HepG2 (cell line): Measurements from ENCODE around the gene SBNO1. TPM values are rescaled to one million over a fixed set of nuclear protein-coding genes. Genes with fewer than 3 reads are reported as not detected.
A peak's percentile ranks its signal among the peaks of the same experiment; 100 is the strongest.

Experiments used
- AGO1 ChIP-seq: fragments of 200-400 bp; formaldehyde crosslinking; IDR thresholded peaks from 2 replicates; pipeline ENCODE4 v1.6.1; 2017; ENCODE audit warnings: mild to moderate bottlenecking, low read depth, low read length, moderate library complexity; ENCODE audit not compliant: poor library complexity, severe bottlenecking
- CBX2 ChIP-seq, 2 experiments: fragments of 200-600 bp in 1 of 2; sonication (generic); formaldehyde crosslinking in 1 of 2; IDR thresholded peaks; 2 replicates each; pipeline versions ENCODE4 v1.7.0 to v1.8.1; 2018 to 2022; ENCODE audit warnings: low read depth in 2 of 2, low read length in 1 of 2, mild to moderate bottlenecking in 1 of 2, missing genetic modification reagents in 1 of 2
- CHD2 ChIP-seq: IDR thresholded peaks from 2 replicates; pipeline ENCODE4 v1.6.1; 2011; ENCODE audit warnings: low read depth, low read length, improper control_type of control experiment
- DPF2 ChIP-seq: sonication (generic); formaldehyde crosslinking; IDR thresholded peaks from 2 replicates; pipeline ENCODE4 v1.4.0; 2020; ENCODE audit warnings: mild to moderate bottlenecking, low read depth, missing genetic modification reagents, borderline replicate concordance
- EED ChIP-seq: sonication (generic); formaldehyde crosslinking; IDR thresholded peaks from 2 replicates; pipeline ENCODE4 v1.5.0; 2020; ENCODE audit warnings: mild to moderate bottlenecking, missing genetic modification reagents
- GZF1 ChIP-seq: sonication (generic); formaldehyde crosslinking; IDR thresholded peaks from 2 replicates; pipeline ENCODE4 v1.5.1; 2020; ENCODE audit warnings: mild to moderate bottlenecking, missing genetic modification reagents
- HDAC2 ChIP-seq: sonication (generic); formaldehyde crosslinking; IDR thresholded peaks from 2 replicates; pipeline ENCODE4 v1.4.0; 2020; ENCODE audit warnings: missing genetic modification reagents
- HNRNPL ChIP-seq: fragments of 200-400 bp; formaldehyde crosslinking; IDR thresholded peaks from 2 replicates; pipeline ENCODE4 v1.6.1; 2017; ENCODE audit warnings: mild to moderate bottlenecking, low read depth, low read length
- ISL2 ChIP-seq: sonication (generic); formaldehyde crosslinking; IDR thresholded peaks from 2 replicates; pipeline ENCODE4 v1.5.0; 2020; ENCODE audit warnings: missing genetic modification reagents
- KMT2A ChIP-seq: sonication (generic); formaldehyde crosslinking; IDR thresholded peaks from 2 replicates; pipeline ENCODE4 v1.4.0; 2020; ENCODE audit warnings: missing genetic modification reagents
- MLLT10 ChIP-seq: sonication (generic); formaldehyde crosslinking; IDR thresholded peaks from 2 replicates; pipeline ENCODE4 v1.4.0; 2020; ENCODE audit warnings: missing genetic modification reagents
- PITX1 ChIP-seq: sonication (generic); formaldehyde crosslinking; IDR thresholded peaks from 2 replicates; pipeline ENCODE4 v1.5.1; 2020; ENCODE audit warnings: mild to moderate bottlenecking, missing genetic modification reagents
- PRPF4 ChIP-seq: fragments of 200-400 bp; formaldehyde crosslinking; IDR thresholded peaks from 2 replicates; pipeline ENCODE4 v1.6.1; 2016; ENCODE audit warnings: low read length, low read depth; ENCODE audit not compliant: poor library complexity, severe bottlenecking
- RFXAP ChIP-seq: sonication (generic); formaldehyde crosslinking; IDR thresholded peaks from 2 replicates; pipeline ENCODE4 v1.4.0; 2020; ENCODE audit warnings: missing genetic modification reagents, borderline replicate concordance
- RXRB ChIP-seq: IDR thresholded peaks from 2 replicates; pipeline ENCODE4 v1.6.1; 2016; ENCODE audit warnings: borderline replicate concordance, missing genetic modification reagents, missing compliant biosample characterization
- SP140L ChIP-seq: sonication (generic); formaldehyde crosslinking; IDR thresholded peaks from 2 replicates; pipeline ENCODE4 v1.4.0; 2020; ENCODE audit warnings: missing genetic modification reagents, borderline replicate concordance
- STAG1 ChIP-seq: sonication (generic); formaldehyde crosslinking; IDR thresholded peaks from 2 replicates; pipeline ENCODE4 v1.4.0; 2020; ENCODE audit warnings: missing genetic modification reagents
- TGIF2 ChIP-seq: IDR thresholded peaks from 2 replicates; pipeline ENCODE4 v1.6.1; 2016; ENCODE audit warnings: control low read depth, missing compliant biosample characterization
- ZNF17 ChIP-seq: sonication (generic); formaldehyde crosslinking; IDR thresholded peaks from 2 replicates; pipeline ENCODE4 v1.5.0; 2020; ENCODE audit warnings: mild to moderate bottlenecking, missing genetic modification reagents
- ZNF329 ChIP-seq: sonication (generic); formaldehyde crosslinking; IDR thresholded peaks from 2 replicates; pipeline ENCODE4 v1.9.0; 2021; ENCODE audit warnings: low read depth, mild to moderate bottlenecking, missing genetic modification reagents
- ZNF335 ChIP-seq: sonication (generic); formaldehyde crosslinking; IDR thresholded peaks from 2 replicates; pipeline ENCODE4 v1.4.0; 2020; ENCODE audit warnings: missing genetic modification reagents
- ZNF33B ChIP-seq: sonication (generic); formaldehyde crosslinking; IDR thresholded peaks from 2 replicates; pipeline ENCODE4 v1.5.1; 2020; ENCODE audit warnings: mild to moderate bottlenecking, missing genetic modification reagents
- ZNF451 ChIP-seq: sonication (generic); formaldehyde crosslinking; IDR thresholded peaks from 2 replicates; pipeline ENCODE4 v1.5.0; 2020; ENCODE audit warnings: mild to moderate bottlenecking, missing genetic modification reagents
- ZNF577 ChIP-seq: sonication (generic); formaldehyde crosslinking; IDR thresholded peaks from 2 replicates; pipeline ENCODE4 v1.4.0; 2020; ENCODE audit warnings: mild to moderate bottlenecking, low read depth, missing genetic modification reagents, borderline replicate concordance
- ZNF629 ChIP-seq: sonication (generic); formaldehyde crosslinking; conservative IDR thresholded peaks from 2 replicates; pipeline ENCODE4 v1.5.0; 2020; ENCODE audit warnings: missing genetic modification reagents
- ZNF678 ChIP-seq: sonication (generic); formaldehyde crosslinking; IDR thresholded peaks from 2 replicates; pipeline ENCODE4 v1.4.0; 2020; ENCODE audit warnings: mild to moderate bottlenecking, missing genetic modification reagents
- ZNF710 ChIP-seq: sonication (generic); formaldehyde crosslinking; IDR thresholded peaks from 2 replicates; pipeline ENCODE4 v1.5.0; 2020; ENCODE audit warnings: mild to moderate bottlenecking, missing genetic modification reagents, borderline replicate concordance
- ZNF713 ChIP-seq: sonication (generic); formaldehyde crosslinking; IDR thresholded peaks from 2 replicates; pipeline ENCODE4 v1.4.0; 2020; ENCODE audit warnings: mild to moderate bottlenecking, missing genetic modification reagents
- polyA plus RNA-seq, 8 experiments: library from polyadenylated mRNA; depleted of rRNA in 3 of 8; stranded (reverse) in 7 of 8; unstranded in 1 of 8; fragments of >200 nt; fragmentation: Illumina TruSeq in 4 of 8; extraction: Trizol in 4 of 8; gene quantifications; 2 replicates each; pipeline versions ENCODE4 v1.2.1 to v1.2.3, GENCODE V29; 2011 to 2016; ENCODE audit warnings: low read depth in 4 of 8, missing spikeins in 1 of 8, mixed read lengths in 1 of 8; ENCODE audit not compliant: insufficient read depth in 1 of 8
- total RNA-seq, 5 experiments: library from RNA; depleted of rRNA; stranded (reverse); fragments of >200 nt; fragmentation: Illumina TruSeq; extraction: Trizol; gene quantifications; 2 replicates each; pipeline ENCODE4 v1.2.3, GENCODE V29; 2016; ENCODE audit warnings: low read depth in 1 of 5
- TF ChIP-seq, protein P1 (sequence below): sonication (generic); formaldehyde crosslinking; IDR thresholded peaks from 2 replicates; pipeline ENCODE4 v1.5.0; 2020; ENCODE audit warnings: missing genetic modification reagents
- TF ChIP-seq, protein P2 (sequence below): IDR thresholded peaks from 2 replicates; pipeline ENCODE4 v1.6.1; 2016; ENCODE audit warnings: control low read depth

SBNO1 gene
- total and polyA plus RNA-seq, 2 of the 13 experiments (the other 11 are each of a cell fraction or from before 2014, with no cell fraction given) = 10.9 to 40.2 TPM

DNA sequence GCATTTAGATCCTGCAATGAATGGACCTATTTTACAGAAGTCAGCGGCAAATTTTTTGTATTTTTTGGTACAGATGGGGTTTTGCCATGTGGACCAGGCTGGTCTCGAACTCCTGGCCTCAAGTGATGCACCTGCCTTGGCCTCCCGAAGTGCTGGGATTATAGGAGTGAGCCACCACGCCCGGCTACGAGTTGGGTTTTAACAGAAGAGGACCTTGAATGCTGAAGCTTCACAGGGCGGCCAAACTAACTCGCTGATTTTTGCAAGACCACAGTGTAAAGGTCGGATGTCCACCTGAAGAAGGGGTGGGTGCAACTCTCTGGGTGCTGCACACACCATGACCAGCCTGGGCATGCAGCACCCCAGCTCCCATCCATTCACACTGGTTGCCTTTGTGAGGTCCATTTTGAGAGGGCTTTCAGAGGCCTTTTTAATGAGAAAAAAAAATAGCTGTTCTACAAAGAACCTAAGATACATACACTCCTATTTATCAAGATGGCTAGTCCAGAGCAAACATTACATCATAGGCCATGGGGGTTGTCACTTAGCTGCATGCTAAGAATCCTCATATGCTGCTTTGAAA, 71.4 kb downstream of the SBNO1 start (continued):
- TF ChIP-seq HNRNPL = no peak
- no peak for TF ChIP-seq SP140L (CRISPR knock-in tag)
- peak; percentile 49; the same call in 1 of the 2 replicates for TF ChIP-seq ZNF451 (CRISPR knock-in tag)
- TF ChIP-seq GZF1 (CRISPR knock-in tag) = no peak
- no peak for TF ChIP-seq CBX2 (IDR thresholded peaks at IDR 0.05; ENCODE audit: low read depth, low read length)
- no peak for TF ChIP-seq CBX2 (CRISPR knock-in tag; IDR thresholded peaks at IDR 0.05; ENCODE audit: low read depth)
- no peak; the same call in 1 of the 2 replicates for TF ChIP-seq STAG1
- TF ChIP-seq ZNF713 (CRISPR knock-in tag) = no peak
- TF ChIP-seq MLLT10 (CRISPR knock-in tag) = no peak
- peak; percentile 70; the same call in 1 of the 2 replicates for TF ChIP-seq HDAC2 (CRISPR knock-in tag)
- TF ChIP-seq ZNF710 = no peak
- TF ChIP-seq ZNF329 (CRISPR knock-in tag) = no peak
- no peak for TF ChIP-seq TGIF2
- TF ChIP-seq, protein P1, sequence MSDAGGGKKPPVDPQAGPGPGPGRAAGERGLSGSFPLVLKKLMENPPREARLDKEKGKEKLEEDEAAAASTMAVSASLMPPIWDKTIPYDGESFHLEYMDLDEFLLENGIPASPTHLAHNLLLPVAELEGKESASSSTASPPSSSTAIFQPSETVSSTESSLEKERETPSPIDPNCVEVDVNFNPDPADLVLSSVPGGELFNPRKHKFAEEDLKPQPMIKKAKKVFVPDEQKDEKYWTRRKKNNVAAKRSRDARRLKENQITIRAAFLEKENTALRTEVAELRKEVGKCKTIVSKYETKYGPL = no peak
- peak; percentile 48; the same call in 1 of the 2 replicates for TF ChIP-seq ISL2 (CRISPR knock-in tag)
- no peak for TF ChIP-seq EED (CRISPR knock-in tag)
- TF ChIP-seq ZNF678 = no peak
- peak; percentile 88 for TF ChIP-seq PITX1 (CRISPR knock-in tag)
- no peak for TF ChIP-seq RFXAP (CRISPR knock-in tag)
- no peak for TF ChIP-seq ZNF577 (CRISPR knock-in tag)
- 0 out of 2 replicates have a peak, but pooled peaks have one; percentile 19 for TF ChIP-seq RXRB (CRISPR knock-in tag)
- no peak for TF ChIP-seq ZNF33B
- no peak for TF ChIP-seq CHD2
- TF ChIP-seq DPF2 = no peak; the same call in 1 of the 2 replicates
- TF ChIP-seq, protein P2, sequence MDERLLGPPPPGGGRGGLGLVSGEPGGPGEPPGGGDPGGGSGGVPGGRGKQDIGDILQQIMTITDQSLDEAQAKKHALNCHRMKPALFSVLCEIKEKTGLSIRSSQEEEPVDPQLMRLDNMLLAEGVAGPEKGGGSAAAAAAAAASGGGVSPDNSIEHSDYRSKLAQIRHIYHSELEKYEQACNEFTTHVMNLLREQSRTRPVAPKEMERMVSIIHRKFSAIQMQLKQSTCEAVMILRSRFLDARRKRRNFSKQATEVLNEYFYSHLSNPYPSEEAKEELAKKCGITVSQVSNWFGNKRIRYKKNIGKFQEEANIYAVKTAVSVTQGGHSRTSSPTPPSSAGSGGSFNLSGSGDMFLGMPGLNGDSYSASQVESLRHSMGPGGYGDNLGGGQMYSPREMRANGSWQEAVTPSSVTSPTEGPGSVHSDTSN (CRISPR knock-in tag) = no peak
- TF ChIP-seq PRPF4 = no peak
- no peak for TF ChIP-seq KMT2A (CRISPR knock-in tag)
- TF ChIP-seq ZNF335 = no peak
- no peak for TF ChIP-seq AGO1
- no peak; the same call in none of the 2 replicates for TF ChIP-seq ZNF629 (CRISPR knock-in tag)
- no peak for TF ChIP-seq ZNF17 (CRISPR knock-in tag)
